BLaER1 treated with 17β-estradiol and CSF1 and Interleukin-3, amounts not matched to agents 10 nM and 100 nM (cell line): ENCODE data around the gene FOXN1.
"Not testable (repeated sequence)": the region's sequence is repeated elsewhere in the genome, so short reads cannot be mapped to it uniquely, and the experiment has no call there.

Experiments used
- H3K27ac ChIP-seq, 11 experiments: shearing (Covaris generic); formaldehyde crosslinking; 2 replicates each; pipeline ENCODE4 v1.8.1; 2022
- H3K27me3 ChIP-seq, 11 experiments: shearing (Covaris generic); formaldehyde crosslinking; 2 replicates each; pipeline ENCODE4 v1.8.1; 2022
- H3K36me3 ChIP-seq, 11 experiments: shearing (Covaris generic); formaldehyde crosslinking; 2 replicates each; pipeline ENCODE4 v1.8.1; 2022
- H3K4me1 ChIP-seq, 10 experiments: shearing (Covaris generic); formaldehyde crosslinking; 2 replicates each; pipeline ENCODE4 v1.8.1; 2022
- H3K4me2 ChIP-seq, 11 experiments: shearing (Covaris generic); formaldehyde crosslinking; 2 replicates each; pipeline ENCODE4 v1.8.1; 2022
- H3K4me3 ChIP-seq, 10 experiments: shearing (Covaris generic); formaldehyde crosslinking; 2 replicates each; pipeline ENCODE4 v1.8.1; 2022
- H3K9ac ChIP-seq, 11 experiments: shearing (Covaris generic); formaldehyde crosslinking; 2 replicates each; pipeline ENCODE4 v1.8.1; 2022
- H3K9me3 ChIP-seq, 11 experiments: shearing (Covaris generic); formaldehyde crosslinking; replicated peaks in 1 of 11; 2 replicates each; pipeline ENCODE4 v1.8.1; 2022
- H4K20me1 ChIP-seq, 11 experiments: shearing (Covaris generic); formaldehyde crosslinking; 2 replicates each; pipeline ENCODE4 v1.8.1; 2022
- Cebpa-rat ChIP-seq, 11 experiments: shearing (Covaris generic); IDR thresholded peaks; 2 replicates each; pipeline ENCODE4 v1.8.1; 2022

FOXN1 gene

GRCh38 chr17:28514561-28515002 lies 8.4 kb downstream of the FOXN1 start:
- Histone ChIP-seq H3K4me3 (no peak overlapping the region), H3K9me3 (peaks cover 0 to 18% (median 12%) of the 10 kb centered on the region in 11 experiments; a peak in 13 of 22 replicates), H3K36me3 (no peaks in the 10 kb centered on the region), H3K4me1 (peaks cover 17 to 34% (median 24%) of the 10 kb centered on the region in 10 experiments), H3K27ac (no peak overlapping the region), H4K20me1 (no peaks in the 10 kb centered on the region), H3K9ac (no peak overlapping the region), H3K27me3 (no peaks in the 10 kb centered on the region), H3K4me2 (no peak overlapping the region)
- no peak for TF ChIP-seq Cebpa-rat (IDR thresholded peaks at IDR 0.05)

GRCh38 chr17:28515518-28515917 lies 9.4 kb downstream of the FOXN1 start:
- H3K4me3 ChIP-seq: no peak overlapping the region
- H3K27ac ChIP-seq: no peak overlapping the region
- H3K4me1 ChIP-seq: peaks cover 19 to 31% (median 27%) of the 10 kb centered on the region in 10 experiments
- H4K20me1 ChIP-seq: no peaks in the 10 kb centered on the region
- peaks cover 0 to 18% (median 12%) of the 10 kb centered on the region in 11 experiments; a peak in 13 of 22 replicates for H3K9me3 ChIP-seq
- no peaks in the 10 kb centered on the region for H3K36me3 ChIP-seq
- no peaks in the 10 kb centered on the region for H3K27me3 ChIP-seq
- no peak overlapping the region for H3K4me2 ChIP-seq
- no peak for TF ChIP-seq Cebpa-rat (IDR thresholded peaks at IDR 0.05)
- H3K9ac ChIP-seq: no peak overlapping the region

- Histone ChIP-seq H3K36me3 (no peaks in the 10 kb centered on the region), H3K27me3 (no peaks in the 10 kb centered on the region), H3K4me1 (peaks cover 15 to 45% (median 42%) of the 10 kb centered on the region in 10 experiments), H3K27ac (peak overlapping the region in 4 of 11 experiments; percentile 12 to 43 (median 20); a peak in 4 of 22 replicates), H4K20me1 (no peaks in the 10 kb centered on the region), H3K9me3 (peaks cover 0 to 18% (median 12%) of the 10 kb centered on the region in 11 experiments; a peak in 13 of 22 replicates), H3K4me3 (no peak overlapping the region), H3K4me2 (peak overlapping the region; percentile 3 to 85 (median 77); a peak in 19 of 22 replicates), H3K9ac (no peak overlapping the region)
- no peak for TF ChIP-seq Cebpa-rat (IDR thresholded peaks at IDR 0.05)
These were observed 12.0 kb downstream of the FOXN1 start for GRCh38 chr17:28518132-28518531.

- Histone ChIP-seq H4K20me1 (no peaks in the 10 kb centered on the region), H3K27me3 (no peaks in the 10 kb centered on the region), H3K9me3 (peaks cover 0 to 18% (median 12%) of the 10 kb centered on the region in 11 experiments; a peak in 13 of 22 replicates), H3K27ac (peak overlapping the region in 4 of 11 experiments; percentile 12 to 43 (median 20); a peak in 6 of 22 replicates), H3K36me3 (no peaks in the 10 kb centered on the region), H3K4me3 (no peak overlapping the region), H3K4me2 (peak overlapping the region; percentile 3 to 85 (median 77); a peak in 20 of 22 replicates), H3K4me1 (peaks cover 15 to 45% (median 42%) of the 10 kb centered on the region in 10 experiments), H3K9ac (no peak overlapping the region)
- TF ChIP-seq Cebpa-rat (IDR thresholded peaks at IDR 0.05): no peak
These were observed 12.4 kb downstream of the FOXN1 start for GRCh38 chr17:28518578-28518977.

- TF ChIP-seq Cebpa-rat (IDR thresholded peaks at IDR 0.05): no peak
- H4K20me1 ChIP-seq: no peaks in the 10 kb centered on the region
- H3K4me3 ChIP-seq: no peak overlapping the region
- H3K36me3 ChIP-seq: no peaks in the 10 kb centered on the region
- H3K9me3 ChIP-seq: peaks cover 0 to 18% (median 12%) of the 10 kb centered on the region in 11 experiments; a peak in 13 of 22 replicates
- H3K9ac ChIP-seq: peak overlapping the region in 6 of 11 experiments; percentile 20 to 59 (median 32); a peak in 8 of 22 replicates
- peak overlapping the region in 10 of 11 experiments; percentile 5 to 74 (median 58); a peak in 16 of 22 replicates for H3K27ac ChIP-seq
- H3K4me1 ChIP-seq: peaks cover 15 to 45% (median 42%) of the 10 kb centered on the region in 10 experiments
- peak overlapping the region; percentile 55 to 85 (median 77) for H3K4me2 ChIP-seq
- no peaks in the 10 kb centered on the region for H3K27me3 ChIP-seq
These were observed 13.1 kb downstream of the FOXN1 start for GRCh38 chr17:28519236-28519635.

- Histone ChIP-seq H3K36me3 (no peaks in the 10 kb centered on the region), H3K4me2 (peak overlapping the region in 9 of 11 experiments; percentile 67 to 85 (median 77); a peak in 16 of 22 replicates), H4K20me1 (no peaks in the 10 kb centered on the region), H3K27ac (0 out of 22 replicates have a peak overlapping the region, but pooled peaks of 2 of the 11 experiments have one; percentile 56 to 74), H3K4me1 (peaks cover 15 to 45% (median 42%) of the 10 kb centered on the region in 10 experiments), H3K27me3 (no peaks in the 10 kb centered on the region), H3K4me3 (no peak overlapping the region), H3K9ac (no peak overlapping the region), H3K9me3 (peaks cover 0 to 12% (median 9%) of the 10 kb centered on the region in 11 experiments; a peak in 13 of 22 replicates)
- TF ChIP-seq Cebpa-rat (IDR thresholded peaks at IDR 0.05): no peak
These were observed 14.5 kb downstream of the FOXN1 start for GRCh38 chr17:28520687-28521086.

- no peak for TF ChIP-seq Cebpa-rat (IDR thresholded peaks at IDR 0.05)
- Histone ChIP-seq H3K9ac (peak overlapping the region in 2 of 11 experiments; percentile 2 to 9; a peak in 1 of 22 replicates), H3K4me2 (peak overlapping the region in 8 of 11 experiments; percentile 67 to 85 (median 77); a peak in 14 of 22 replicates), H3K27me3 (no peaks in the 10 kb centered on the region), H3K36me3 (no peaks in the 10 kb centered on the region), H3K4me1 (peaks cover 15 to 49% (median 45%) of the 10 kb centered on the region in 10 experiments), H3K27ac (no peak overlapping the region), H3K9me3 (peaks cover 0 to 4% (median under 1%) of the 10 kb centered on the region in 11 experiments; a peak in 6 of 22 replicates), H4K20me1 (no peaks in the 10 kb centered on the region), H3K4me3 (no peak overlapping the region)
These were observed 15.3 kb downstream of the FOXN1 start for GRCh38 chr17:28521311-28522085.

GRCh38 chr17:28522281-28522680 lies 16.1 kb downstream of the FOXN1 start:
- H3K27ac ChIP-seq, H4K20me1 ChIP-seq, H3K36me3 ChIP-seq, H3K9ac ChIP-seq, H3K9me3 ChIP-seq, H3K4me3 ChIP-seq, H3K27me3 ChIP-seq: not testable (repeated sequence)
- H3K4me2 ChIP-seq: peak overlapping the region in 3 of 11 experiments; percentile 67 to 83 (median 74); a peak in 4 of 22 replicates
- peaks cover 20 to 57% (median 53%) of the 10 kb centered on the region in 10 experiments for H3K4me1 ChIP-seq

- no peaks in the 10 kb centered on the region for H3K9me3 ChIP-seq
- no peaks in the 10 kb centered on the region for H3K36me3 ChIP-seq
- H3K27ac ChIP-seq: no peak overlapping the region
- H3K27me3 ChIP-seq: no peaks in the 10 kb centered on the region
- no peak overlapping the region for H3K4me3 ChIP-seq
- TF ChIP-seq Cebpa-rat (IDR thresholded peaks at IDR 0.05): no peak
- peaks cover 21 to 56% (median 51%) of the 10 kb centered on the region in 10 experiments for H3K4me1 ChIP-seq
- no peaks in the 10 kb centered on the region for H4K20me1 ChIP-seq
- no peak overlapping the region for H3K4me2 ChIP-seq
- H3K9ac ChIP-seq: no peak overlapping the region
These were observed 17.0 kb downstream of the FOXN1 start for GRCh38 chr17:28523186-28523585.
